ENCODE data around the gene EXOC8. TPM values are rescaled to one million over a fixed set of nuclear protein-coding genes. Genes with fewer than 3 reads are reported as not detected.

Gene EXOC8
- total and polyA plus RNA-seq, 2 experiments from 2014 or later = 3.9 to 14.6 TPM

GRCh38 chr1:231337043-231337471 lies 595 bp downstream of the EXOC8 start:
- WGBS, 2 experiments (ENCODE audit: low coverage in 1 of 2, low lambda C conversion rate in 2 of 2, missing lambda C conversion rate in 2 of 2) = 0 to 1% methylated on average over 21 to 23 of the region's 32 CpGs
- Histone ChIP-seq H2AFZ (peak overlapping the region; percentile 94), H3K79me2 (ENCODE audit: insufficient read depth) (peaks cover 94% of the 10 kb centered on the region), H4K20me1 (ENCODE audit: insufficient read depth) (peaks cover 24% of the 10 kb centered on the region; the same call in 1 of the 2 replicates), H3K9me2 (ENCODE audit: insufficient read depth) (no peaks in the 10 kb centered on the region), H3K9me3 (ENCODE audit: low read depth) (no peaks in the 10 kb centered on the region), H3K4me1 (ENCODE audit: insufficient read depth) (peaks cover 47% of the 10 kb centered on the region), H3K27ac (peak overlapping the region; percentile 98), H3F3A (ENCODE audit: insufficient read depth) (no peaks in the 10 kb centered on the region), H3K36me3 (ENCODE audit: low read depth) (peaks cover 4% of the 10 kb centered on the region; the same call in 1 of the 2 replicates), H3K4me2 (ENCODE audit: unreplicated experiment) (peak overlapping the region; percentile 97), H3K27me3 (replicated peaks; ENCODE audit: insufficient read depth) (no peaks in the 10 kb centered on the region), H3K9ac (peak overlapping the region; percentile 94), H3K4me3 (peak overlapping the region; percentile 98)
- DNase-seq = no peak
- TF ChIP-seq EZH2phosphoT487 (IDR thresholded peaks at IDR 0.05; ENCODE audit: insufficient read depth, low read depth) (no peak), EZH2 (IDR thresholded peaks at IDR 0.05; ENCODE audit: insufficient read depth, poor library complexity, severe bottlenecking) (no peak)
- in situ Hi-C loops (cut with MboI) = no loop called here

GRCh38 chr1:231335663-231336602 lies 1.7 kb downstream of the EXOC8 start:
- in situ Hi-C loops (cut with MboI) = no loop called here
- TF ChIP-seq EZH2phosphoT487 (IDR thresholded peaks at IDR 0.05; ENCODE audit: insufficient read depth, low read depth) (no peak), EZH2 (IDR thresholded peaks at IDR 0.05; ENCODE audit: insufficient read depth, poor library complexity, severe bottlenecking) (no peak)
- Histone ChIP-seq H3K9me3 (ENCODE audit: low read depth) (no peaks in the 10 kb centered on the region), H3K4me1 (ENCODE audit: insufficient read depth) (peaks cover 47% of the 10 kb centered on the region), H3K9ac (peak overlapping the region; percentile 94), H3K27ac (no peak overlapping the region), H3K4me2 (ENCODE audit: unreplicated experiment) (peak overlapping the region; percentile 97), H3F3A (ENCODE audit: insufficient read depth) (no peaks in the 10 kb centered on the region), H3K36me3 (ENCODE audit: low read depth) (peaks cover under 1% of the 10 kb centered on the region; the same call in 1 of the 2 replicates), H3K4me3 (peak overlapping the region; percentile 98), H3K79me2 (ENCODE audit: insufficient read depth) (peaks cover 94% of the 10 kb centered on the region), H2AFZ (no peak overlapping the region), H4K20me1 (ENCODE audit: insufficient read depth) (peaks cover 24% of the 10 kb centered on the region; the same call in 1 of the 2 replicates), H3K9me2 (ENCODE audit: insufficient read depth) (no peaks in the 10 kb centered on the region), H3K27me3 (replicated peaks; ENCODE audit: insufficient read depth) (no peaks in the 10 kb centered on the region)
- 40 to 47% methylated on average over 21 of the region's 21 CpGs for WGBS, 2 experiments (ENCODE audit: low coverage in 1 of 2, low lambda C conversion rate in 2 of 2, missing lambda C conversion rate in 2 of 2)
- peak; percentile 47 for DNase-seq

- no peak for DNase-seq
- H3K79me2 ChIP-seq (ENCODE audit: insufficient read depth) = peaks cover 91% of the 10 kb centered on the region
- no peak overlapping the region for H3K27ac ChIP-seq
- H3K27me3 ChIP-seq (replicated peaks; ENCODE audit: insufficient read depth) = no peaks in the 10 kb centered on the region
- peak overlapping the region; percentile 94 for H3K9ac ChIP-seq
- no peaks in the 10 kb centered on the region for H3K9me3 ChIP-seq (ENCODE audit: low read depth)
- peak overlapping the region; percentile 98 for H3K4me3 ChIP-seq
- in situ Hi-C loops (cut with MboI) = no loop called here
- 67 to 73% methylated on average over 6 of the region's 6 CpGs for WGBS, 2 experiments (ENCODE audit: low coverage in 1 of 2, low lambda C conversion rate in 2 of 2, missing lambda C conversion rate in 2 of 2)
- peaks cover 47% of the 10 kb centered on the region for H3K4me1 ChIP-seq (ENCODE audit: insufficient read depth)
- peak overlapping the region; percentile 97 for H3K4me2 ChIP-seq (ENCODE audit: unreplicated experiment)
- H3K9me2 ChIP-seq (ENCODE audit: insufficient read depth) = no peaks in the 10 kb centered on the region
- H3K36me3 ChIP-seq (ENCODE audit: low read depth) = no peaks in the 10 kb centered on the region
- TF ChIP-seq EZH2phosphoT487 (IDR thresholded peaks at IDR 0.05; ENCODE audit: insufficient read depth, low read depth) = no peak
- no peak for TF ChIP-seq EZH2 (IDR thresholded peaks at IDR 0.05; ENCODE audit: insufficient read depth, poor library complexity, severe bottlenecking)
- H4K20me1 ChIP-seq (ENCODE audit: insufficient read depth) = peaks cover 24% of the 10 kb centered on the region; the same call in 1 of the 2 replicates
- H3F3A ChIP-seq (ENCODE audit: insufficient read depth) = no peaks in the 10 kb centered on the region
- no peak overlapping the region for H2AFZ ChIP-seq
Measured at GRCh38 chr1:231334952-231335351, 2.7 kb downstream of the EXOC8 start.

- Histone ChIP-seq H3K36me3 (ENCODE audit: low read depth) (no peaks in the 10 kb centered on the region), H2AFZ (no peak overlapping the region), H3K4me3 (peak overlapping the region; percentile 98), H3K79me2 (ENCODE audit: insufficient read depth) (peaks cover 83% of the 10 kb centered on the region), H3K9me2 (ENCODE audit: insufficient read depth) (no peaks in the 10 kb centered on the region), H3K9me3 (ENCODE audit: low read depth) (no peaks in the 10 kb centered on the region), H3F3A (ENCODE audit: insufficient read depth) (no peaks in the 10 kb centered on the region), H3K27ac (no peak overlapping the region), H3K27me3 (replicated peaks; ENCODE audit: insufficient read depth) (no peaks in the 10 kb centered on the region), H3K9ac (peak overlapping the region; percentile 94), H4K20me1 (ENCODE audit: insufficient read depth) (peaks cover 24% of the 10 kb centered on the region; the same call in 1 of the 2 replicates), H3K4me1 (ENCODE audit: insufficient read depth) (peaks cover 40% of the 10 kb centered on the region), H3K4me2 (ENCODE audit: unreplicated experiment) (peak overlapping the region; percentile 97)
- 40 to 41% methylated on average over 1 of the region's 1 CpG for WGBS, 2 experiments (ENCODE audit: low coverage in 1 of 2, low lambda C conversion rate in 2 of 2, missing lambda C conversion rate in 2 of 2)
- TF ChIP-seq EZH2phosphoT487 (IDR thresholded peaks at IDR 0.05; ENCODE audit: insufficient read depth, low read depth) (no peak), EZH2 (IDR thresholded peaks at IDR 0.05; ENCODE audit: insufficient read depth, poor library complexity, severe bottlenecking) (no peak)
- in situ Hi-C loops (cut with MboI) = no loop called here
- no peak for DNase-seq
Measured at GRCh38 chr1:231334079-231334666, 3.5 kb downstream of the EXOC8 start.
